ENCODE measurements around the gene SCAF4. TPM values are rescaled to one million over a fixed set of nuclear protein-coding genes. Genes with fewer than 3 reads are reported as not detected.
"Not testable (repeated sequence)": the region's sequence is repeated elsewhere in the genome, so short reads cannot be mapped to it uniquely, and the experiment has no call there.

Gene SCAF4
- polyA plus RNA-seq, 2 of the 4 experiments (the other 2 are of a cell fraction) = 10.4 to 16.6 TPM

DNA sequence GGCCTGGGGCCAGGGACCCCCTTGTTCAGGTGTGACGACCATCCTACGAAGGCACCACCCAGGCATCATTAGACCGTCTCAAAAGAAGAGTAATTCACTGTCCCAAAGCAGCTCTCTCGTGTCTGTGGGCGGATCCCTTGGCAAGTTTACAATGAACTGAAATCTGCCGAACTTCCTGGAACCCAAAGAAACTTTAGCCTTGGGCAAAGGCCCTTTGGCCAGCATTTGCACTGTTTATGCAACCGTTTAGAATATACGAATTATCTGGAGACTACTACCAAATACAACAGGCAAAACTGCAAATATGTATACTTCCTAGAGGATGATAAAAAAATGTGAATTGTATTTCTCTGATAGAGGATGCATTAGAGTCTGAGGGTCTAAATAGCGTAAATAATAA is 73.9 kb downstream of the SCAF4 start (continued):
- TF ChIP-seq EHF (CRISPR knock-in tag; IDR thresholded peaks at IDR 0.05) = no peak

GRCh38 chr21:31656199-31657095 is 75.5 kb downstream of the SCAF4 start:
- FAIRE-seq = no peak
- Histone ChIP-seq H3K9me3 (no peaks in the 10 kb centered on the region), H3K4me3 (no peak overlapping the region), H3K27ac (no peak overlapping the region), H3K4me2 (no peak overlapping the region), H3K4me1 (peaks cover 14% of the 10 kb centered on the region; the same call in 1 of the 3 replicates)
- no peak for DNase-seq (ENCODE audit: low read depth in 1 of 2, low spot score in 1 of 2)
- POLR2A ChIA-PET = no interaction called here
- no peak for ATAC-seq
- CTCF ChIA-PET = no interaction called here
- TF ChIP-seq HOXA7 (CRISPR knock-in tag; IDR thresholded peaks at IDR 0.05) (no peak), POLR2A (IDR thresholded peaks at IDR 0.05; ENCODE audit: low read length) (no peak), ZFP36 (IDR thresholded peaks at IDR 0.05; ENCODE audit: borderline replicate concordance, partially characterized antibody) (no peak), CEBPB (IDR thresholded peaks at IDR 0.05) (no peak), FOSB (CRISPR knock-in tag; IDR thresholded peaks at IDR 0.05) (no peak), EHMT2 (IDR thresholded peaks at IDR 0.05; ENCODE audit: low read depth) (no peak), ESRRA (IDR thresholded peaks at IDR 0.05; ENCODE audit: borderline replicate concordance, low read length) (no peak), BHLHE40 (IDR thresholded peaks at IDR 0.05; ENCODE audit: low read depth, low read length) (no peak), GATA3 (IDR thresholded peaks at IDR 0.05; ENCODE audit: borderline replicate concordance) (no peak), KDM5A (IDR thresholded peaks at IDR 0.05) (no peak), ZC3H11A (IDR thresholded peaks at IDR 0.05) (no peak)
- TF ChIP-seq, protein P1, sequence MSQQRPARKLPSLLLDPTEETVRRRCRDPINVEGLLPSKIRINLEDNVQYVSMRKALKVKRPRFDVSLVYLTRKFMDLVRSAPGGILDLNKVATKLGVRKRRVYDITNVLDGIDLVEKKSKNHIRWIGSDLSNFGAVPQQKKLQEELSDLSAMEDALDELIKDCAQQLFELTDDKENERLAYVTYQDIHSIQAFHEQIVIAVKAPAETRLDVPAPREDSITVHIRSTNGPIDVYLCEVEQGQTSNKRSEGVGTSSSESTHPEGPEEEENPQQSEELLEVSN (IDR thresholded peaks at IDR 0.05; ENCODE audit: borderline replicate concordance, low read depth) = no peak
- TF ChIP-seq, protein P2, sequence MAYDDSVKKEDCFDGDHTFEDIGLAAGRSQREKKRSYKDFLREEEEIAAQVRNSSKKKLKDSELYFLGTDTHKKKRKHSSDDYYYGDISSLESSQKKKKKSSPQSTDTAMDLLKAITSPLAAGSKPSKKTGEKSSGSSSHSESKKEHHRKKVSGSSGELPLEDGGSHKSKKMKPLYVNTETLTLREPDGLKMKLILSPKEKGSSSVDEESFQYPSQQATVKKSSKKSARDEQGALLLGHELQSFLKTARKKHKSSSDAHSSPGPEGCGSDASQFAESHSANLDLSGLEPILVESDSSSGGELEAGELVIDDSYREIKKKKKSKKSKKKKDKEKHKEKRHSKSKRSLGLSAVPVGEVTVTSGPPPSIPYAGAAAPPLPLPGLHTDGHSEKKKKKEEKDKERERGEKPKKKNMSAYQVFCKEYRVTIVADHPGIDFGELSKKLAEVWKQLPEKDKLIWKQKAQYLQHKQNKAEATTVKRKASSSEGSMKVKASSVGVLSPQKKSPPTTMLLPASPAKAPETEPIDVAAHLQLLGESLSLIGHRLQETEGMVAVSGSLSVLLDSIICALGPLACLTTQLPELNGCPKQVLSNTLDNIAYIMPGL (CRISPR knock-in tag; IDR thresholded peaks at IDR 0.05; ENCODE audit: borderline replicate concordance) = no peak
- WGBS (ENCODE audit: missing lambda C conversion rate) = 89% methylated on average over 10 of the region's 13 CpGs

- H3K4me1 ChIP-seq; H3K27ac ChIP-seq; POLR2A ChIA-PET; H3K4me3 ChIP-seq; H3K4me2 ChIP-seq; ATAC-seq; DNase-seq (ENCODE audit: low read depth in 1 of 2, low spot score in 1 of 2); FAIRE-seq; CTCF ChIA-PET; H3K9me3 ChIP-seq: not testable (repeated sequence)
- 83% methylated on average over 18 of the region's 21 CpGs for WGBS (ENCODE audit: missing lambda C conversion rate)
Measured at GRCh38 chr21:31654821-31655580, 76.9 kb downstream of the SCAF4 start.

DNA sequence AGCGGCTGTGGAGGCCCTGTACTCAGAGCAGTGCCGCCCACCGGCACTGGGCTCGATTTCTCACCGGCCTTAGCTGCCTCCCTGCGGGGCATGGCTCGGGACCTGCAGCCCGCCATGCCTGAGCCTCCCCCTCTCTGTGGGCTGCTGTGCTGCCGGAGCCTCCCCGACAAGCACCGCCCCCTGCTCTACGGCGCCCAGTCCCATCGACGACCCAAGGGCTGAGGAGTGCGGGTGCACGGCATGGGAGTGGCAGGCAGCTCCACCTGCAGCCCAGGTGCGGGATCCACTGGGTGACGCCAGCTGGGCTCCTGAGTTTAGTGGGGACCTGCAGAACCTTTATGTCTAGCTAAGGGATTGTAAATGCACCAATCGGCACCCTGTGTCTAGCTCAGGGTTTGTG is 77.6 kb downstream of the SCAF4 start:
- H3K4me1 ChIP-seq = peaks cover 7% of the 10 kb centered on the region; the same call in 1 of the 3 replicates
- no peak overlapping the region for H3K27ac ChIP-seq
- no peak overlapping the region for H3K4me2 ChIP-seq
- DNase-seq (ENCODE audit: low read depth in 1 of 2, low spot score in 1 of 2) = no peak
- CTCF ChIA-PET = no interaction called here
- H3K9me3 ChIP-seq = no peaks in the 10 kb centered on the region
- FAIRE-seq = no peak
- H3K4me3 ChIP-seq = no peak overlapping the region
- WGBS (ENCODE audit: missing lambda C conversion rate) = 94% methylated on average over 8 of the region's 20 CpGs
- ATAC-seq = no peak
- POLR2A ChIA-PET = no interaction called here
- TF ChIP-seq, protein P3, sequence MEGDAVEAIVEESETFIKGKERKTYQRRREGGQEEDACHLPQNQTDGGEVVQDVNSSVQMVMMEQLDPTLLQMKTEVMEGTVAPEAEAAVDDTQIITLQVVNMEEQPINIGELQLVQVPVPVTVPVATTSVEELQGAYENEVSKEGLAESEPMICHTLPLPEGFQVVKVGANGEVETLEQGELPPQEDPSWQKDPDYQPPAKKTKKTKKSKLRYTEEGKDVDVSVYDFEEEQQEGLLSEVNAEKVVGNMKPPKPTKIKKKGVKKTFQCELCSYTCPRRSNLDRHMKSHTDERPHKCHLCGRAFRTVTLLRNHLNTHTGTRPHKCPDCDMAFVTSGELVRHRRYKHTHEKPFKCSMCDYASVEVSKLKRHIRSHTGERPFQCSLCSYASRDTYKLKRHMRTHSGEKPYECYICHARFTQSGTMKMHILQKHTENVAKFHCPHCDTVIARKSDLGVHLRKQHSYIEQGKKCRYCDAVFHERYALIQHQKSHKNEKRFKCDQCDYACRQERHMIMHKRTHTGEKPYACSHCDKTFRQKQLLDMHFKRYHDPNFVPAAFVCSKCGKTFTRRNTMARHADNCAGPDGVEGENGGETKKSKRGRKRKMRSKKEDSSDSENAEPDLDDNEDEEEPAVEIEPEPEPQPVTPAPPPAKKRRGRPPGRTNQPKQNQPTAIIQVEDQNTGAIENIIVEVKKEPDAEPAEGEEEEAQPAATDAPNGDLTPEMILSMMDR (IDR thresholded peaks at IDR 0.05) = no peak
- TF ChIP-seq, protein P2 (CRISPR knock-in tag; IDR thresholded peaks at IDR 0.05; ENCODE audit: borderline replicate concordance) = no peak
- TF ChIP-seq, protein P1 (IDR thresholded peaks at IDR 0.05; ENCODE audit: borderline replicate concordance, low read depth) = no peak
- TF ChIP-seq ZFP36 (IDR thresholded peaks at IDR 0.05; ENCODE audit: borderline replicate concordance, partially characterized antibody) (no peak), RAD21 (conservative IDR thresholded peaks at IDR 0.05 in 1 of 2, IDR thresholded peaks at IDR 0.05 in 1 of 2) (no peak), POLR2AphosphoS2 (conservative IDR thresholded peaks at IDR 0.05; ENCODE audit: low read length) (no peak), HOXA7 (CRISPR knock-in tag; IDR thresholded peaks at IDR 0.05) (no peak), HOXB5 (CRISPR knock-in tag; IDR thresholded peaks at IDR 0.05) (no peak), NR3C1 (IDR thresholded peaks at IDR 0.05) (no peak)
- TF ChIP-seq, protein P4, sequence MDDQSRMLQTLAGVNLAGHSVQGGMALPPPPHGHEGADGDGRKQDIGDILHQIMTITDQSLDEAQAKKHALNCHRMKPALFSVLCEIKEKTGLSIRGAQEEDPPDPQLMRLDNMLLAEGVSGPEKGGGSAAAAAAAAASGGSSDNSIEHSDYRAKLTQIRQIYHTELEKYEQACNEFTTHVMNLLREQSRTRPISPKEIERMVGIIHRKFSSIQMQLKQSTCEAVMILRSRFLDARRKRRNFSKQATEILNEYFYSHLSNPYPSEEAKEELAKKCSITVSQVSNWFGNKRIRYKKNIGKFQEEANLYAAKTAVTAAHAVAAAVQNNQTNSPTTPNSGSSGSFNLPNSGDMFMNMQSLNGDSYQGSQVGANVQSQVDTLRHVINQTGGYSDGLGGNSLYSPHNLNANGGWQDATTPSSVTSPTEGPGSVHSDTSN (IDR thresholded peaks at IDR 0.05) = no peak

All from A549 (cell line).